GM21360 (cell line): ENCODE data around the gene GCSH.

ENCODE experiments used
- ATAC-seq: cut with Tn5 transposase; IDR thresholded peaks from one replicate; pipeline ENCODE4 v1.9.1; 2021; ENCODE audit warnings: mild to moderate bottlenecking, moderate library complexity; ENCODE audit not compliant: unreplicated experiment

GCSH gene

GRCh38 chr16:81105946-81106345 is 9.8 kb upstream of the GCSH start:
- no peak for ATAC-seq

GRCh38 chr16:81101702-81102101 is 5.5 kb upstream of the GCSH start:
- no peak for ATAC-seq

- ATAC-seq, result no peak
Observed at GRCh38 chr16:81099958-81100357, 3.8 kb upstream of the GCSH start.

- no peak for ATAC-seq
Observed at GRCh38 chr16:81097230-81097629, 1.0 kb upstream of the GCSH start.

- peak; percentile 0 for ATAC-seq
Observed at GRCh38 chr16:81096715-81097208, 567 bp upstream of the GCSH start.

- ATAC-seq, result peak; percentile 6
Observed at GRCh38 chr16:81095653-81095952, 592 bp downstream of the GCSH start.

- no peak for ATAC-seq
Observed at GRCh38 chr16:81094771-81095251, 1.4 kb downstream of the GCSH start.

GRCh38 chr16:81088836-81089235 is 7.4 kb downstream of the GCSH start:
- ATAC-seq, result no peak

GRCh38 chr16:81081014-81081413 is 15.2 kb downstream of the GCSH start:
- no peak for ATAC-seq

GRCh38 chr16:81080233-81080632 is 16.0 kb downstream of the GCSH start:
- no peak for ATAC-seq

- peak; percentile 95 for ATAC-seq
Observed at GRCh38 chr16:81077076-81077940, 18.9 kb downstream of the GCSH start, which contains the start of gene C16orf46. Gene C16orf46, minus strand, starts transcription at chr16:81077238. Its CDS starts 13,283 bp downstream, at chr16:81063955.

- ATAC-seq, result peak; percentile 78
Observed at GRCh38 chr16:81076566-81077075, 19.6 kb downstream of the GCSH start.

GRCh38 chr16:81073560-81074330 is 22.4 kb downstream of the GCSH start:
- no peak for ATAC-seq

GRCh38 chr16:81071805-81072204 is 24.4 kb downstream of the GCSH start:
- ATAC-seq, result no peak

- no peak for ATAC-seq
Observed at GRCh38 chr16:81070979-81071378, 25.2 kb downstream of the GCSH start.

- no peak for ATAC-seq
Observed at GRCh38 chr16:81069063-81069462, 27.1 kb downstream of the GCSH start.

GRCh38 chr16:81067166-81067565 is 29.0 kb downstream of the GCSH start:
- no peak for ATAC-seq

GRCh38 chr16:81066681-81067080 is 29.5 kb downstream of the GCSH start:
- no peak for ATAC-seq

GRCh38 chr16:81061871-81062608 is 34.2 kb downstream of the GCSH start:
- ATAC-seq, result no peak

GRCh38 chr16:81061307-81061640 is 34.9 kb downstream of the GCSH start:
- ATAC-seq, result no peak
